ENCODE data around the gene VARS1.
"Not testable (repeated sequence)": the region's sequence is repeated elsewhere in the genome, so short reads cannot be mapped to it uniquely, and the experiment has no call there.

- TF ChIP-seq EZH2 (IDR thresholded peaks at IDR 0.05; ENCODE audit: insufficient read depth, poor library complexity, severe bottlenecking); EZH2phosphoT487 (IDR thresholded peaks at IDR 0.05; ENCODE audit: insufficient read depth, low read depth): not testable (repeated sequence)
These were observed 42.6 kb upstream of the VARS1 start for GRCh38 chr6:31838114-31838553.
